PC-9 (cell line): ENCODE measurements around the gene SUPT3H. TPM values are rescaled to one million over a fixed set of nuclear protein-coding genes. Genes with fewer than 3 reads are reported as not detected.

Experiments
- BruUV-seq: library from RNA; stranded (reverse); fragments of 400-500 nt; replicated peaks from 2 replicates; lab custom pipeline; 2021; lab: Mats Ljungman, UMichigan
- CTCF ChIA-PET: fragments of 300-600 bp; sonication (Branson Sonifier 250); formaldehyde crosslinking; loops from one replicate; lab custom pipeline; 2022; ENCODE audit warnings: antibody characterized with exemption; lab: Charles Lee
- POLR2A ChIA-PET: fragments of 300-600 bp; sonication (Branson Sonifier 250); formaldehyde crosslinking; loops from one replicate; lab custom pipeline; 2022; ENCODE audit warnings: antibody characterized with exemption; ENCODE audit not compliant: unreplicated experiment; lab: Charles Lee
- DNase-seq, 2 experiments: peaks; one replicate each; pipeline versions ENCODE4 v3.0.0 to v3.0.0-alpha.2; 2015 to 2022; ENCODE audit warnings: mixed read lengths in 1 of 2
- H2AFZ ChIP-seq: fragments of 200-600 bp; sonication (generic); 2 replicates; pipeline ENCODE4 v1.8.1; 2017; ENCODE audit warnings: antibody characterized with exemption
- H3F3A ChIP-seq: fragments of 200-600 bp; sonication (generic); 2 replicates; pipeline ENCODE4 v1.8.1; 2017; ENCODE audit warnings: antibody characterized with exemption, mild to moderate bottlenecking, low read depth; ENCODE audit not compliant: insufficient read depth
- H3K27ac ChIP-seq: fragments of 200-600 bp; sonication (generic); 2 replicates; pipeline ENCODE4 v1.6.1; 2016; ENCODE audit warnings: mixed run types
- H3K27me3 ChIP-seq: fragments of 200-600 bp; sonication (generic); 2 replicates; pipeline ENCODE4 v1.6.1; 2016; ENCODE audit warnings: low read depth, mixed run types; ENCODE audit not compliant: insufficient read depth
- H3K36me3 ChIP-seq: fragments of 200-600 bp; sonication (generic); 2 replicates; pipeline ENCODE4 v1.6.1; 2016; ENCODE audit warnings: low read depth, mixed run types
- H3K4me1 ChIP-seq: fragments of 200-600 bp; sonication (generic); replicated peaks from 2 replicates; pipeline ENCODE4 v1.6.1; 2016; ENCODE audit warnings: mixed run types; ENCODE audit not compliant: insufficient read depth
- H3K4me2 ChIP-seq: fragments of 200-600 bp; sonication (generic); 2 replicates; pipeline ENCODE4 v1.6.1; 2017; ENCODE audit warnings: mixed run types
- H3K4me3 ChIP-seq: fragments of 200-600 bp; sonication (generic); 2 replicates; pipeline ENCODE4 v1.6.1; 2016; ENCODE audit warnings: mixed run types
- H3K79me2 ChIP-seq: fragments of 200-600 bp; sonication (generic); 2 replicates; pipeline ENCODE4 v1.6.1; 2017; ENCODE audit warnings: low read depth, mixed run types
- H3K9me2 ChIP-seq: fragments of 200-600 bp; sonication (generic); 2 replicates; pipeline ENCODE4 v1.8.1; 2017; ENCODE audit warnings: mild to moderate bottlenecking; ENCODE audit not compliant: insufficient read depth
- H3K9me3 ChIP-seq: fragments of 200-600 bp; sonication (generic); 2 replicates; pipeline ENCODE4 v1.8.1; 2016; ENCODE audit warnings: low read depth; ENCODE audit not compliant: insufficient read depth
- H4K20me1 ChIP-seq: fragments of 200-600 bp; sonication (generic); 2 replicates; pipeline ENCODE4 v1.8.1; 2017; ENCODE audit not compliant: insufficient read depth
- CTCF ChIP-seq: fragments of 200-600 bp; sonication (generic); conservative IDR thresholded peaks from 2 replicates; pipeline ENCODE4 v1.6.1; 2017; ENCODE audit warnings: mixed run types, antibody characterized with exemption, mild to moderate bottlenecking, moderate library complexity
- EZH2 ChIP-seq: fragments of 200-600 bp; sonication (generic); IDR thresholded peaks from 2 replicates; pipeline ENCODE4 v1.8.0; 2017; ENCODE audit warnings: antibody characterized with exemption, low read depth
- intact Hi-C: fragments of 100-400 bp; cut with micrococcal nuclease; formaldehyde crosslinking; loops from one replicate; pipeline ENCODE4 v1.10.0; 2022; ENCODE audit not compliant: unreplicated experiment
- total RNA-seq: library from RNA; stranded (reverse); gene quantifications from 2 replicates; pipeline ENCODE4 v1.2.3, GENCODE V29; 2021

SUPT3H gene
- total RNA-seq, 1 experiment from 2014 or later: 9.2 TPM

GRCh38 chr6:44858998-44859397 lies 518.7 kb downstream of the SUPT3H start:
- Histone ChIP-seq H3K27ac (no peak overlapping the region), H3K4me1 (no peaks in the 10 kb centered on the region), H4K20me1 (no peaks in the 10 kb centered on the region), H3K36me3 (no peaks in the 10 kb centered on the region), H3F3A (no peaks in the 10 kb centered on the region), H3K9me2 (no peaks in the 10 kb centered on the region), H3K9me3 (no peaks in the 10 kb centered on the region), H2AFZ (no peak overlapping the region), H3K4me2 (no peak overlapping the region), H3K27me3 (no peaks in the 10 kb centered on the region), H3K4me3 (no peak overlapping the region), H3K79me2 (no peaks in the 10 kb centered on the region)
- ChIA-PET CTCF (no interaction called here), POLR2A (interaction anchor here (0.7 kb wide), 1 partner anchor 467 kb away, joined by 3 read pairs; no protein-coding TSS in a partner anchor)
- no TSS peak for BruUV-seq
- TF ChIP-seq CTCF: no peak
- TF ChIP-seq EZH2: no peak
- DNase-seq: no peak
- intact Hi-C loops: no loop called here

- intact Hi-C loops: no loop called here
- no peak overlapping the region for H2AFZ ChIP-seq
- no TSS peak for BruUV-seq
- no peaks in the 10 kb centered on the region for H3K36me3 ChIP-seq
- no peaks in the 10 kb centered on the region for H3F3A ChIP-seq
- ChIA-PET CTCF (no interaction called here), POLR2A (no interaction called here)
- DNase-seq: no peak
- H3K4me2 ChIP-seq: no peak overlapping the region
- no peak for TF ChIP-seq EZH2
- no peak for TF ChIP-seq CTCF
- no peaks in the 10 kb centered on the region for H4K20me1 ChIP-seq
- no peaks in the 10 kb centered on the region for H3K9me3 ChIP-seq
- no peak overlapping the region for H3K4me3 ChIP-seq
- no peaks in the 10 kb centered on the region for H3K9me2 ChIP-seq
- H3K27ac ChIP-seq: no peak overlapping the region
- H3K4me1 ChIP-seq: no peaks in the 10 kb centered on the region
- no peaks in the 10 kb centered on the region for H3K27me3 ChIP-seq
- H3K79me2 ChIP-seq: no peaks in the 10 kb centered on the region
Observed at GRCh38 chr6:44856479-44856878, 521.3 kb downstream of the SUPT3H start.

- no TSS peak for BruUV-seq
- no peaks in the 10 kb centered on the region for H3K79me2 ChIP-seq
- no peak for DNase-seq
- H3K27ac ChIP-seq: no peak overlapping the region
- intact Hi-C loops: no loop called here
- no peaks in the 10 kb centered on the region for H4K20me1 ChIP-seq
- H3K36me3 ChIP-seq: no peaks in the 10 kb centered on the region
- no peak overlapping the region for H3K4me2 ChIP-seq
- H3F3A ChIP-seq: no peaks in the 10 kb centered on the region
- H3K27me3 ChIP-seq: no peaks in the 10 kb centered on the region
- no peaks in the 10 kb centered on the region for H3K9me2 ChIP-seq
- no peaks in the 10 kb centered on the region for H3K4me1 ChIP-seq
- no peak overlapping the region for H3K4me3 ChIP-seq
- TF ChIP-seq EZH2: no peak
- TF ChIP-seq CTCF: no peak
- no peak overlapping the region for H2AFZ ChIP-seq
- ChIA-PET POLR2A (no interaction called here), CTCF (no interaction called here)
- H3K9me3 ChIP-seq: no peaks in the 10 kb centered on the region
Observed at GRCh38 chr6:44855562-44856411, 521.9 kb downstream of the SUPT3H start.
